Neuron (in vitro differentiated cells): ENCODE measurements around the gene RNF214.
"Not testable (repeated sequence)": the region's sequence is repeated elsewhere in the genome, so short reads cannot be mapped to it uniquely, and the experiment has no call there.

Experiments used
- H2AFZ ChIP-seq: one replicate; pipeline ENCODE4 v1.6.1; 2013; ENCODE audit warnings: low read depth, mild to moderate bottlenecking, inconsistent platforms, low read length, moderate library complexity
- H3K27me3 ChIP-seq: one replicate; pipeline ENCODE4 v1.6.1; 2013; ENCODE audit warnings: low read length; ENCODE audit not compliant: insufficient read depth
- H3K36me3 ChIP-seq: one replicate; pipeline ENCODE4 v1.6.1; 2013; ENCODE audit warnings: low read length; ENCODE audit not compliant: insufficient read depth
- H3K4me1 ChIP-seq: one replicate; pipeline ENCODE4 v1.6.1; 2013; ENCODE audit warnings: low read length; ENCODE audit not compliant: insufficient read depth
- H3K4me3 ChIP-seq: 2 replicates; pipeline ENCODE4 v1.5.1; 2013; ENCODE audit warnings: mild to moderate bottlenecking, low read length, moderate library complexity
- H3K9me3 ChIP-seq: one replicate; pipeline ENCODE4 v1.6.1; 2013; ENCODE audit warnings: low read length

RNF214 gene

DNA sequence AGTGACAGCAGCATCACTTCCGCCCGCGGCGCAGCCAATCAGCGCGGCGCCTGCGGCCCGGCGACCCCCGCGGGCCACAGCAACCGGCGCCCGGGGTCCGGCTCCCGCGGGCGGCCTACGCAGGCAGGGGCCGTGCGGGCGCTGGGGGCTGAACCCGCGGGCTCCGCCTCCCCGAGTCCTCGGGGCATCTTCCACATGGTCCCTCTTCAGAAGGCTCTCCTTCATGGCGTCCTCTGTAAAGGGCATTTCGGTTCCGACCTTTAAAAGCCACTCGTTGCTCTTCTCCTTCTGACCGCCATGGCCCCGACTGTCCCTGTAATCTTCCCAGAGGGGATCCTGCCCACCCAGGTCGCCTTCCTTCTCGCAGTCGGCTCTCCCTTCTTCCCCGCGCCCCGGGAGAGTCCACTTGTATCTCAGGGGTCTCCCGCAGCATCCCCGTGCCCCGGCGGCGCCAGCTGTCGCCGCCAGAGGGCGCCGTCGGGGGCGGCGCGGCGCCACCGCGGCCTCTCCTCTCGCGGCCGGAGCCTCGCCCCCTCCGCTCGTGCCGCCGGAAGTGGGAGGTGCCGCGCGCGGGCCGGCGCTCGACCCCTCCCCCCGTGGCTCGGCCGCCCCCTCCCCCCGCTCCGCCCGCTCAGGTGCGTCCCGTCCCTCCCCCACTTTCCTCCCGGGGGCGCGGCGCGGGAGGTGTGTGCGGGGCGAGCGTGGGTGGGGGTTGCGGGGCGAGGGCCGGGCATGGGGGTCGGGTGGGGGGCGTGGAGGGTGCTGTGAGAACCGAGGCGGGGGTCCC lies at the start of gene RNF214:
Gene RNF214 (plus strand): TSS at position 580 of the 787 bp plus-strand sequence. CDS start 1,602 bp downstream, outside the sequence.
- H3K4me3 ChIP-seq: peak within 1 kb of the TSS; percentile 85
- no peaks in the 10 kb centered on the region for H3K9me3 ChIP-seq
- H3K4me1 ChIP-seq: peaks cover 27% of the 10 kb centered on the region
- peaks cover 22% of the 10 kb centered on the region for H3K36me3 ChIP-seq
- H2AFZ ChIP-seq: peak within 1 kb of the TSS; percentile 93
- no peaks in the 10 kb centered on the region for H3K27me3 ChIP-seq

DNA sequence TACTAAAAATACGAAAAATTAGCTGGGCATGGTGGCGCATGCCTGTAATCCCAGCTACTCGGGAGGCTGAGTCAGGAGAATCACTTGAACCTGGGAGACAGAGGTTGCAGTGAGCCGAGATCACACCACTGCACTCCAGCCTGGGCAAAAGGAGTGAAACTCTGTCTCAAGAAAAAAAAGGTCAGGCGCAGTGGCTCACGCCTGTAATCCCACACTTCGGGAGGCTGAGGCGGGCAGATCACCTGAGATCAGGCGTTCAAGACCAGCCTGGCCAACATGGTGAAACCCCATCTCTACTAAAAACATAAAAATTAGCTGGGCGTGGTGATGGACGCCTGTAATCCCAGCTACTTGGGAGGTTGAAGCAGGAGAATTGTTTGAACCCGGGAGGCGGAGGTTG lies 49.3 kb upstream of the RNF214 start:
- not testable (repeated sequence) for H3K9me3 ChIP-seq, H2AFZ ChIP-seq, H3K4me3 ChIP-seq, H3K27me3 ChIP-seq
- H3K36me3 ChIP-seq: peaks cover 11% of the 10 kb centered on the region
- peaks cover 13% of the 10 kb centered on the region for H3K4me1 ChIP-seq

DNA sequence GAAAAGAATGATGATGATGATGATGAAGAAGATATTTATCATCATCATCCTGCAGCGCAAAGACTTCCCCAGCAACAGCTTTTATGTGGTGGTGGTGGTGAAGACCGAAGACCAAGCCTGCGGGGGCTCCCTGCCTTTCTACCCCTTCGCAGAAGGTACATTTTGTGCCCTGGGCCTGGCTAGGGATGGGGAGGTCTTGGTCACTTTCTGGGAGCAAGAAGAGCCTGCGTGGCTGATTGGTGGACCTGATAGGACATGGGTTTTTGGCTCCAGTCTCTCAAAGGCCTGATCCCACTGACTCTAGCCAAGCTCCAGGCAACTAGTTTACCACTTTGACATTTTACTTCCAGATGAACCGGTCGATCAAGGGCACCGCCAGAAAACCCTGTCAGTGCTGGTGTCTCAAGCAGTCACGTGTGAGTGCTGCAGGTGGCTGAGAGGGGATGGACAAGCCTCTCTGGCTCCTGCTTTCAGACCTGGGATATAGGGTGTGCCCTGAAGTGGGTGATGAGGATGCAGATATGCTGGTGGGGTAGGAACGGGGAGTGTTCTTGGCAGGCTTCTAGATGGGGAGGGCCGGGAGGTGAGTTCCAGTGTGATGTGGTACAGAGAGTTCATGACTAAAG lies 48.6 kb upstream of the RNF214 start:
- Histone ChIP-seq H2AFZ (no peak overlapping the region), H3K4me3 (no peak overlapping the region), H3K4me1 (peaks cover 11% of the 10 kb centered on the region), H3K27me3 (no peaks in the 10 kb centered on the region), H3K9me3 (no peaks in the 10 kb centered on the region), H3K36me3 (peaks cover 16% of the 10 kb centered on the region)

DNA sequence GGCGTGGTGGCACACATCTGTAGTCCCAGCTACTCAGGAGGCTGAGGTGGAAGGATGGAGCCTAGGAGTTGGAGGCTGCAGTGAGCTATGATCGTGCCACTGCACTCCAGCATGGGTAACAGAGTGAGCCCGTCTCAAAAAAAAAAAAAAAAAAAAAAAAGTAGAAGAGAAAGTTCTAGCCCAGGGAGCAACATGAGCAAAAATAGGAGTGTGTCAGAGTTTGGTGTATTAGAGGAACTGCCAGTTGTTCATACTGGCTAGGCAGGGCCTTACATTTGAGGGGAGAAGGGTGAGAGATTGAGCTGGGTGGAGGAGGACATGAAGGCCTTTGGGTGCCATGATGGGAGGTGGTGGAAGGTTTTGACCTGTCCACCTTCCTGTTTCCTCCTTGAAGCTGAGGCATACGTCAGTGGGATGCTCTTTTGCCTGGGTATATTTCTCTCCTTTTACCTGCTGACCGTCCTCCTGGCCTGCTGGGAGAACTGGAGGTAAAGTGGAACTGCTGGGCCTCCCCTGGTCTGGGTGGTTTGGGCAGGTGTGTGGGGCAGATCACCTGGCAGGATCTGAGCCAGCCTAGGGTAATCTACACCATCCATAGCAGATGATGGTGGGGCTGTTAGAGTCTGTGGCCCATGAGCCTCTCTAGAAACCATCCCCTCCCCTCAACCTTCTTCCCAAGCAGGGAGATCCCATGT lies 46.6 kb upstream of the RNF214 start:
- no peak overlapping the region for H3K4me3 ChIP-seq
- H3K9me3 ChIP-seq: no peaks in the 10 kb centered on the region
- peaks cover 21% of the 10 kb centered on the region for H3K36me3 ChIP-seq
- no peaks in the 10 kb centered on the region for H3K27me3 ChIP-seq
- H3K4me1 ChIP-seq: no peaks in the 10 kb centered on the region
- H2AFZ ChIP-seq: no peak overlapping the region

- H3K4me3 ChIP-seq: no peak overlapping the region
- peaks cover 21% of the 10 kb centered on the region for H3K36me3 ChIP-seq
- H3K27me3 ChIP-seq: no peaks in the 10 kb centered on the region
Observed at GRCh38 chr11:117186431-117186761, 46.1 kb upstream of the RNF214 start.

DNA sequence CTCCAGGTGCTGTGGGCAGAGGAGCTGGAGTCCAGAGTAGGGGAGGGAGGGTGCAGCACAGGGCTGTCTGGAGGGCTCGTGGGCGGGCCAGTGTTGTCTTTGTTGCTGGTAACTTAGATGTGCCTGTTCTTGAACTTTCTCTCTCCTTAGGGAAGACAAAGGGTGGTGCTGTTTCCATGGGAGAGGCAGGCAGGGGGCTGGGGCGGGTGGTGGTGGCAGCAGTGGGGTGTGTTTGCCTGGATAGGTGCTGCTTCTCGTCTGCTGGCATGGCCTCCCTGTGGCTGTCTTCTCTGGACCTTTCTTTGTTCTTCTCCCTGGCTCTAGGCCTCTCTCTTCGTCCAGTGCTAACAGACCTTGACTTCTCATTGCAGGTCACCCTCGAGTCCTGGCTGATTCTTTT lies 45.5 kb upstream of the RNF214 start:
- no peaks in the 10 kb centered on the region for H3K4me1 ChIP-seq
- H3K4me3 ChIP-seq: no peak overlapping the region
- peaks cover 24% of the 10 kb centered on the region for H3K36me3 ChIP-seq
- no peaks in the 10 kb centered on the region for H3K9me3 ChIP-seq
- no peak overlapping the region for H2AFZ ChIP-seq
- H3K27me3 ChIP-seq: no peaks in the 10 kb centered on the region

More at GRCh38 chr11:117186431-117186761, 46.1 kb upstream of the RNF214 start:
- H3K4me1 ChIP-seq: no peaks in the 10 kb centered on the region
- no peaks in the 10 kb centered on the region for H3K9me3 ChIP-seq
- no peak overlapping the region for H2AFZ ChIP-seq

- Histone ChIP-seq H3K4me3 (no peak overlapping the region), H3K9me3 (no peaks in the 10 kb centered on the region), H3K27me3 (no peaks in the 10 kb centered on the region), H2AFZ (no peak overlapping the region), H3K36me3 (peaks cover 26% of the 10 kb centered on the region), H3K4me1 (no peaks in the 10 kb centered on the region)
Observed at GRCh38 chr11:117187428-117187798, 45.1 kb upstream of the RNF214 start.

DNA sequence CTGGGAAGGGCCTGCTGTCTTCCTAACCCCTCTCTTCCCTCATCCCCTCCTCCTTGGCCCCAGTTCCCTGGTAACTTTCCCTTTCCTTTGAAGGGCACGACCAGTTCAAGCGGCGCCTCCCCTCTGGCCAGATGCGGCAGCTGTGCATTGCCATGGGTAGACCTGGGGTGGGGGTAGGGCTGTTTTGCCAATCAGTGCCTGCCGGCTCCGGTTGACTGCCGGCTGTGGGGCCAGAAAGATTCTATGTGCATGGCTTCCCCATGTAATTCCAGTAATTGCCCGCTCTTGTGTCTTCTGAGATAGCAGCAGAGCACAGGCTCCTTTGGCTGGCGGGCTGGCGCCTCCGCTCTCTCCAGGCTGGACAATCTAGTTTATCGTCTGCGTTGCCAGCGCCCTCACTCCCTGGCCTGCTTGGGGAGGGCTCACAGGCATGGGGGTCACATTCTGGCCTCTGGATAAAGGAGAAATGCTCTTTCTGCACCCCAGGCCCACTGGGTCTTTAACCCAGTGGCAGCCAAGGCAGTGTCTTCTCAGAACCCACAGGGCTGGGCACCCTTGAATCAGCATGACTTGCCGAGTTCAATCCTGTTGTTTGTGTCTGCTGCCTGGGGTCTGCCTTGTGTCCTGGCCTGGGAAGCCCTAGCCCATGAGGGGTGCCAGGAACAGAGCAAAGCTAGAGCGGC lies 44.5 kb upstream of the RNF214 start:
- Histone ChIP-seq H3K27me3 (no peaks in the 10 kb centered on the region), H3K36me3 (peaks cover 24% of the 10 kb centered on the region), H3K9me3 (no peaks in the 10 kb centered on the region)

DNA sequence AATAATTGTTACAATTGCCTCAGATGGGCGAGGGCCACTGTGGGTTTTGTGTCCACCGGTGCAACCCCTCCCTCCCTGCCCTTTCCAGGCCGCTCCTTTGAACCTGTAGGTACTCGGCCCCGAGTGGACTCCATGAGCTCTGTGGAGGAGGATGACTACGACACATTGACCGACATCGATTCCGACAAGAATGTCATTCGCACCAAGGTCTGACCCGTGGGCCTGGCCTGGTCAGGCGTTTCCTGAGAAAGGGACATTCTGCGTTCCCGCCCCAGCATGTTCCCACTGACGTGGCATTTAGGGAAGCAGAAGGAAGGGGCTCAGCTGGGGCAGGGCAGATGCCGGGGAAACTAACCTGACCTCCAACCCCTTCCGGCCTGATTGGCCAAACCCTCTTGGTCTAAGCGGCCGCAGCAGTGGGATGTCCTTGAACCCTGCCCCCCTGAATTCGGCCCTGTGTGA lies 43.8 kb upstream of the RNF214 start:
- Histone ChIP-seq H3K36me3 (peaks cover 26% of the 10 kb centered on the region), H3K27me3 (no peaks in the 10 kb centered on the region), H2AFZ (no peak overlapping the region), H3K4me1 (no peaks in the 10 kb centered on the region), H3K9me3 (no peaks in the 10 kb centered on the region), H3K4me3 (no peak overlapping the region)

More for the DNA sequence above, 44.5 kb upstream of the RNF214 start:
- no peak overlapping the region for H2AFZ ChIP-seq
- no peak overlapping the region for H3K4me3 ChIP-seq
- H3K4me1 ChIP-seq: no peaks in the 10 kb centered on the region

DNA sequence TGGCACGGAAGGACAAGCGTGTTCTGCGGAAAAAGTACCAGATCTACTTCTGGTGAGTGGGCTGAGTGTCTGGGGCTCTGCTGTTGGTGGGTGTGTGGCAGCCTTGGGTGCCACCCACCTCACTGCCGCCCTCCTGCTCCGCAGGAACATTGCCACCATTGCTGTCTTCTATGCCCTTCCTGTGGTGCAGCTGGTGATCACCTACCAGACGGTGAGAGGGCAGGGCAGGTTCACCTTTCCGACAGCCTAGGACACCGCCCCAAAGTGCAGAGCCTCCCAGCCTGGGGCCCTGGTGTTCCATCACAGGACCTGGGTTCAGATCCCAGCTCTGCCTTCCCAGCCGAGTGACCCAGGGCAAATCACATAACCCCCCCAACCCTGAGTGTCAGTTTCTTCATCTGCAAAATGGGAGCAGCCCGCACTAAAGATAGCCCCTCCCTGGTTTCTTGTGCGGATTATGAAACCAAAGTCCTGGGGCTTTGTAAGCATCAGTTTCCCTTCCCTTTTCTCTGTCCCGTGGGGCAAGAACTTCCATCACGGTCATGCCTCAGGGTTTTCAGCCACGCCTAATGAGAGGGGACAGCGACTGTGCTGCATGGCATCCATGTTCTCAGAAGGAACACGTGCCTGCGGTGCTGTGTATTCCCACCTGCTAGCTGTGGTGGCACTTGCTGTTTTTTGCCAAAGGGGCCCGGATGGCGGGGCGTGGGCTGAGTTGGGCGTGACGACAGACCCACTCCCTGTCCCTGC lies 43.1 kb upstream of the RNF214 start:
- no peak overlapping the region for H3K4me3 ChIP-seq
- H3K9me3 ChIP-seq: no peaks in the 10 kb centered on the region
- H3K27me3 ChIP-seq: no peaks in the 10 kb centered on the region
- no peaks in the 10 kb centered on the region for H3K4me1 ChIP-seq
- peaks cover 24% of the 10 kb centered on the region for H3K36me3 ChIP-seq
- H2AFZ ChIP-seq: no peak overlapping the region

GRCh38 chr11:117189941-117190544 lies 42.4 kb upstream of the RNF214 start:
- Histone ChIP-seq H3K4me3 (no peak overlapping the region), H3K36me3 (peaks cover 24% of the 10 kb centered on the region), H3K4me1 (no peaks in the 10 kb centered on the region)

DNA sequence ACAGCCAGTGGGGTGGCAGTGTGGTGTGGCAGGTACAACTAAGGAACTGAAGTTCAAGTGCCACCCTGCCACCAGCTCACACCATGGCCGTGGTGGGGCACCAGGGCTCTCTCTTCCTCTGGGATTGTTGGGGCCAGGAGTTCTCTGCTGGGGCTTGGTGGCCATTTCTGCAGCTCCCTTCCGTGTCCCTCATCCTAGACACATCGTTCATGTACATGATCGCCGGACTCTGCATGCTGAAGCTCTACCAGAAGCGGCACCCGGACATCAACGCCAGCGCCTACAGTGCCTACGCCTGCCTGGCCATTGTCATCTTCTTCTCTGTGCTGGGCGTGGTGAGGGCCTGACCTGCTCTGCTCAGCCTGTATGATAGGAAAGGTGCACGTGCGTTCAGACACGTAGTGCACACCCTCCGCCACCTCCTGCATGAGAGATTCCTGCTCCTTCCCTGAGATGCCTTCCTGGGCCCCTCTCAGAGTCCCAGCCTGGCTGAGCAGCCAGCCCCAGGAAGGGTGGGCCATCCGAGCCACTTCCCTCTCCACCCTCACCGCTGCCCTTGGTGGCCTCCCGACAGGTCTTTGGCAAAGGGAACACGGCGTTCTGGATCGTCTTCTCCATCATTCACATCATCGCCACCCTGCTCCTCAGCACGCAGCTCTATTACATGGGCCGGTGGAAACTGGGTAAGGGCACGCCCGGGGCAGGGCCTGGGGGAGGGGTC lies 40.6 kb upstream of the RNF214 start:
- Histone ChIP-seq H2AFZ (no peak overlapping the region), H3K9me3 (no peaks in the 10 kb centered on the region), H3K4me3 (no peak overlapping the region), H3K4me1 (no peaks in the 10 kb centered on the region), H3K27me3 (no peaks in the 10 kb centered on the region), H3K36me3 (peaks cover 28% of the 10 kb centered on the region)

More at GRCh38 chr11:117189941-117190544, 42.4 kb upstream of the RNF214 start:
- Histone ChIP-seq H3K9me3 (no peaks in the 10 kb centered on the region), H2AFZ (no peak overlapping the region), H3K27me3 (no peaks in the 10 kb centered on the region)
